B cell (primary cell): ENCODE data around the gene STPG3. TPM values are rescaled to one million over a fixed set of nuclear protein-coding genes. Genes with fewer than 3 reads are reported as not detected.

Experiments used
- ATAC-seq: fragments of 200-7000 bp; cut with Tn5 transposase; one replicate; pipeline ENCODE4 v1.10.0; 2021; ENCODE audit warnings: low read depth, mild to moderate bottlenecking, moderate number of reproducible peaks, moderate library complexity
- CTCF ChIA-PET: fragments of 350-600 bp; sonication (Branson Sonifier 250); formaldehyde crosslinking; loops from one replicate; lab custom pipeline; 2021; ENCODE audit warnings: antibody characterized with exemption, inconsistent platforms; lab: Charles Lee
- POLR2A ChIA-PET: fragments of 350-600 bp; sonication (Branson Sonifier 250); formaldehyde crosslinking; loops from one replicate; lab custom pipeline; 2021; ENCODE audit warnings: antibody characterized with exemption; lab: Charles Lee
- DNase-seq: peaks from one replicate; pipeline ENCODE4 v3.0.0; 2013
- H2AFZ ChIP-seq: 2 replicates; pipeline ENCODE4 v1.6.1; 2012; ENCODE audit warnings: mild to moderate bottlenecking, low read depth, low read length; ENCODE audit not compliant: insufficient read depth, poor library complexity, severe bottlenecking
- H3K27ac ChIP-seq, 2 donors: 1 replicate in 1 of 2; 2 replicates in 1 of 2; pipeline ENCODE4 v1.5.1; 2012 to 2013; ENCODE audit warnings: low read length in 2 of 2, mild to moderate bottlenecking in 2 of 2, moderate library complexity in 1 of 2
- H3K27me3 ChIP-seq, 4 experiments: fragments of 200-600 bp in 1 of 4; sonication (generic) in 1 of 4; replicated peaks in 1 of 4; 1 replicate in 2 of 4; 2 replicates in 2 of 4; pipeline versions ENCODE4 v1.6.1 to v1.7.0; 2013 to 2016; ENCODE audit warnings: low read length in 3 of 4, mild to moderate bottlenecking in 2 of 4, mixed read lengths in 1 of 4, moderate library complexity in 1 of 4; ENCODE audit not compliant: insufficient read depth in 4 of 4, control insufficient read depth in 3 of 4; ENCODE audit errors: control extremely low read depth in 1 of 4
- H3K36me3 ChIP-seq, 2 experiments: replicated peaks in 1 of 2; 1 replicate in 1 of 2; 2 replicates in 1 of 2; pipeline versions ENCODE4 v1.6.1 to v1.7.1; 2013; ENCODE audit warnings: low read length in 1 of 2; ENCODE audit not compliant: insufficient read depth in 2 of 2, control insufficient read depth in 1 of 2; ENCODE audit errors: control extremely low read depth in 1 of 2, extremely low read depth in 1 of 2
- H3K4me1 ChIP-seq, 2 donors: fragments of 200-600 bp in 1 of 2; sonication (generic) in 1 of 2; 1 replicate in 1 of 2; 2 replicates in 1 of 2; pipeline versions ENCODE4 v1.5.1 to v1.6.1; 2013 to 2017; ENCODE audit warnings: low read length in 2 of 2; ENCODE audit not compliant: control insufficient read depth in 2 of 2, insufficient read depth in 2 of 2
- H3K4me2 ChIP-seq: replicated peaks from 2 replicates; pipeline ENCODE3; 2012; ENCODE audit warnings: mild to moderate bottlenecking, low read depth, low read length; ENCODE audit not compliant: poor library complexity, severe bottlenecking
- H3K4me3 ChIP-seq, 5 experiments: fragments of 200-600 bp in 1 of 5; sonication (generic) in 1 of 5; 1 replicate in 3 of 5; 2 replicates in 2 of 5; pipeline versions ENCODE4 v1.5.1 to v1.7.0; 2011 to 2016; ENCODE audit warnings: low read length in 4 of 5, mild to moderate bottlenecking in 4 of 5, low read depth in 2 of 5, control low read depth in 1 of 5, moderate library complexity in 1 of 5; ENCODE audit not compliant: insufficient read depth in 1 of 5; ENCODE audit errors: control extremely low read depth in 1 of 5, extremely low read depth in 1 of 5
- H3K79me2 ChIP-seq: fragments of 200-600 bp; sonication (generic); one replicate; pipeline ENCODE4 v1.6.0; 2016; ENCODE audit warnings: low read length; ENCODE audit not compliant: control insufficient read depth, insufficient read depth
- H3K9ac ChIP-seq: fragments of 200-600 bp; sonication (generic); 2 replicates; pipeline ENCODE4 v1.6.1; 2017; ENCODE audit warnings: mild to moderate bottlenecking, low read length, moderate library complexity
- H3K9me3 ChIP-seq, 3 donors: one replicate each; pipeline versions ENCODE4 v1.6.1 to v1.7.1; 2013; ENCODE audit warnings: low read length in 2 of 3; ENCODE audit not compliant: control insufficient read depth in 2 of 3, insufficient read depth in 1 of 3; ENCODE audit errors: control extremely low read depth in 1 of 3
- H4K20me1 ChIP-seq: 2 replicates; pipeline ENCODE4 v1.6.0; 2012; ENCODE audit warnings: mild to moderate bottlenecking, low read length; ENCODE audit not compliant: insufficient read depth, control insufficient read depth, poor library complexity, severe bottlenecking
- H3K27ac Mint-ChIP-seq: one replicate; pipeline ENCODE4 v1.8.0; 2021; ENCODE audit warnings: mixed read lengths
- H3K27me3 Mint-ChIP-seq: one replicate; pipeline ENCODE4 v1.8.0; 2021; ENCODE audit warnings: mixed read lengths
- H3K4me1 Mint-ChIP-seq: one replicate; pipeline ENCODE4 v1.8.0; 2021; ENCODE audit warnings: mixed read lengths
- H3K4me3 Mint-ChIP-seq: one replicate; pipeline ENCODE4 v1.8.0; 2021; ENCODE audit warnings: mixed read lengths
- H3K9me3 Mint-ChIP-seq: one replicate; pipeline ENCODE4 v1.8.0; 2022; ENCODE audit warnings: mixed read lengths; ENCODE audit not compliant: insufficient read depth
- CTCF ChIP-seq: fragments of 200-600 bp; IDR thresholded peaks from one replicate; pipeline ENCODE4 v1.8.0; 2022; ENCODE audit warnings: antibody characterized with exemption, mild to moderate bottlenecking
- EZH2 ChIP-seq: IDR thresholded peaks from 2 replicates; pipeline ENCODE4 v1.6.1; 2012; ENCODE audit warnings: borderline replicate concordance, low read depth, mild to moderate bottlenecking, moderate library complexity, low read length; ENCODE audit not compliant: insufficient read depth, poor library complexity, severe bottlenecking
- WGBS: methylation state at CpG from one replicate; pipeline ENCODE4 v1.1.5; 2013; ENCODE audit warnings: missing lambda C conversion rate; ENCODE audit not compliant: insufficient coverage; 5-methylcytosine and 5-hydroxymethylcytosine counted together
- intact Hi-C: fragments of 100-400 bp; cut with micrococcal nuclease; formaldehyde crosslinking; loops from one replicate; pipeline ENCODE4 v1.10.0; 2022
- polyA plus RNA-seq: library from polyadenylated mRNA; depleted of rRNA; stranded (reverse); fragments of >200 nt; gene quantifications from 2 replicates; pipeline ENCODE4 v1.2.3, GENCODE V29; 2012
- total RNA-seq, 2 donors: library from RNA; stranded (reverse); fragments of 120-200 nt in 1 of 2; gene quantifications; 1 replicate in 1 of 2; 2 replicates in 1 of 2; pipeline versions ENCODE4 v1.2.3 to v1.2.4, GENCODE V29; 2013 to 2022

Gene STPG3
- total and polyA plus RNA-seq, 2 donors (not counting 1 experiment from before 2014, with no cell fraction given) = not detected

- Histone ChIP-seq H3K36me3 (peaks cover 0 to 14% of the 10 kb centered on the region in 2 experiments), H3K4me1 (peaks cover 30 to 61% of the 10 kb centered on the region in 2 donors), H3K79me2 (peaks cover 42% of the 10 kb centered on the region), H3K9me3 (no peaks in the 10 kb centered on the region), H3K4me3 (no peak overlapping the region), H3K27me3 (no peaks in the 10 kb centered on the region), H3K27ac (peak overlapping the region; percentile 76 to 79), H3K9ac (no peak overlapping the region), H4K20me1 (peaks cover 16% of the 10 kb centered on the region), H3K4me2 (peak overlapping the region; percentile 100), H2AFZ (no peak overlapping the region)
- DNase-seq (peak; percentile 12), ATAC-seq (no peak)
- Mint-ChIP-seq H3K27ac (peak overlapping the region; percentile 90), H3K9me3 (no peaks in the 10 kb centered on the region), H3K4me1 (peaks cover 42% of the 10 kb centered on the region), H3K4me3 (peak overlapping the region; percentile 71), H3K27me3 (no peaks in the 10 kb centered on the region)
- no peak for TF ChIP-seq CTCF
- TF ChIP-seq EZH2 = no peak
- WGBS = 79% methylated on average over 24 of the region's 24 CpGs
- intact Hi-C loops = loop anchor here (1.0 kb wide), 1 partner anchor 44 kb away; no protein-coding TSS in a partner anchor
- CTCF ChIA-PET = interaction anchor here (1.0 to 1.9 kb wide), 3 partner anchors 11 to 39 kb away, joined by 3 to 7 read pairs (median 3); no protein-coding TSS in a partner anchor
- POLR2A ChIA-PET = no interaction called here
Observed at GRCh38 chr9:137275588-137276472, 24.7 kb downstream of the STPG3 start.
